GM19239 (cell line): ENCODE measurements around the gene C3orf49.

Source experiments
- DNase-seq: peaks from one replicate; pipeline ENCODE4 v3.0.0; 2011; ENCODE audit warnings: low spot score; ENCODE audit not compliant: insufficient read length
- FAIRE-seq: peaks from 2 replicates; lab custom pipeline; 2011; peaks lifted over from hg19 to GRCh38; lab: Jason Lieb, UNC

C3orf49 gene, protein sequence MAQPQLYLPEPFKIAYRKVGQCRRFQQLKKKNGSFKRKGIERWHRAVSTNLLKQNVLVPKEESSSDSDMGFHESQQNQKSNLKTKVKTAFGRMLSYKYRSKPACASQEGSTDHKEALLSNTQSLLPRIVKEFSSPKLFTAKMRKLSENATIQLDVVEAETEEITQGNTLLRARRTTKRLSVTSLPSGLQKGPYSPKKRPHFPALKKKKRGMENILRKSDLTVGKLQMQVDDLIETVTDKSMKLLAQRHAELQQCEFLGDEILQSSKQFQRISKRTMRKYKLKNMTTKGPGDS

GRCh38 chr3:63819151-63819398 lies at the start of gene C3orf49:
C3orf49 (plus strand) TSS chr3:63819299; CDS start chr3:63819472, 173 bp downstream.
- FAIRE-seq, result no peak

DNA sequence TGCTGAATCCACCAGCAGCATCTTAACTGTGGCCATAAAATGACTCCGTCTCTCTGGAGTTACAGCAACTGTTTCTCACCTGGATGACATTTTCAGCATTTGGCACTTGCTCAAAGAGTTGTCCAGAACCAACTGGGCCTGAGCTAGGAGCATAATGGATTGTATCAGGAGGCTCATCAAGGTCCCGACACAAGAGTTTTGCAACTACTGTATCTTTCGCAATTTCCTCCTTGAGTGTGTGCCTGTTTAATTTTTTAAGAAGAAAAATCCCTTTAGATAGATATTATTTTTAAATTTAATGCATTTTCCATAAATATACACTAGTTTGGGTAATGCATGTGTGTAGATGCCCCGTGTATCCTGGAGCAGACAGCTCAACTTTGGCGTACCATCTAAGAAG lies 44.3 kb upstream of the C3orf49 start:
- DNase-seq, result no peak
- no peak for FAIRE-seq

More at GRCh38 chr3:63819151-63819398, at the start of gene C3orf49:
- no peak for DNase-seq

DNA sequence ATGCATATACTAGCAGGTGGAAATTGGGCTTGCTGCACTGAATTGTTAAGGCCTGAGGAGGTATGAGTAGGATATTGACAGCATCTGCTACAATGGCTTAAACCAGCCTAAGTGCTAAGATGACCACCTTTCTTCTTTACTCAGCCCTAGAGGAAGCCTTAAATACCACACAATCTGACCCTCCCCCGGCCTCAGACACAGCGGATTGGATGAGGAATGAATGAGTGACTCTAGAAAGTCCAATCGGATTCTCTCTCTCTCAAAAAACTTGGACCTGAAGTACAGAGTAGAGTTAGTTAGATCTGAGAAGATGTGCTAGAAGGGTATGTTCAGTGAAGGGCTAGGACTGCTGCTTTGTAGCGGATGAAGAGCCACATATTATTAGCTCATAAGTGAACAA lies 39.9 kb upstream of the C3orf49 start:
- FAIRE-seq (no peak), DNase-seq (no peak)

DNA sequence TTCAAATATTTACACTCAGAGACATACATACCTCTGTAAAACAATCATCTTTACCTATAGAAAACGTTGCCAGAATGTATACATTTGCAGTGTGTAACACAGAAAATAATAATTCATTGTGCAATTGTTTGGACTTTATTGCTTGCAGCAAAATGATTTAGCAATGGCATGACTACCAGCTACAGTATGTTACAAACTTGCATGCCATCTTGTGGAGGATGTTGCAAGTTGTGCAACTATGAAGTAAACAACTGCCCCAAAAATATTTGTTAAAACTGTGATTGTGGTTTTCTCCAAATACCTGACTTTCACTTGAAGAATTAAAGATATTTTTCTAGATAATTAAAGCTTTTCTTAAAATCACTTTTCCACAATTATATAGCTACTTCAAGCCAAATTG lies 27.1 kb upstream of the C3orf49 start:
- FAIRE-seq (no peak), DNase-seq (no peak)

- FAIRE-seq (no peak), DNase-seq (no peak)
These were observed 23.7 kb upstream of the C3orf49 start for GRCh38 chr3:63795438-63795837.

DNA sequence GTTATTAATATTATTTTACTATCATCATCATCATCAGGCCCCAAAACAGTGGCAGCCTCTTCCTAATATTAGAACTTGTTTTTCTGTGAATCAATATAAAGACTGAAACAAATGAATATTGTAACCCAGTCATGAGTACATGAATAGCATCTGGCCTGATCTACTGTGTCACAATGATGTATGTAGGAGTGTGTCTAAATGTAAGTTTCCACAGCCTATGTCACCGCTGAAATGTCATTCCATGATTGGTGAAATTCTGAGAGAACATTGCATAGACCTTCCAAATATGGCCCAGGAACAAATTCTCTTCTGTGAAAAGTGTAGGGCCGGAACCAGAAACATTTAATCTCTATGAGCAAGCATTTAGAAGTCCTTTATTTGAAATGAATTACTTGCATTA lies 20.6 kb upstream of the C3orf49 start:
- no peak for FAIRE-seq
- no peak for DNase-seq

- FAIRE-seq, result no peak
- DNase-seq, result no peak
These were observed 20.1 kb upstream of the C3orf49 start for GRCh38 chr3:63798949-63799348.

- no peak for FAIRE-seq
- DNase-seq, result no peak
These were observed 19.0 kb upstream of the C3orf49 start for GRCh38 chr3:63800097-63800496.

DNA sequence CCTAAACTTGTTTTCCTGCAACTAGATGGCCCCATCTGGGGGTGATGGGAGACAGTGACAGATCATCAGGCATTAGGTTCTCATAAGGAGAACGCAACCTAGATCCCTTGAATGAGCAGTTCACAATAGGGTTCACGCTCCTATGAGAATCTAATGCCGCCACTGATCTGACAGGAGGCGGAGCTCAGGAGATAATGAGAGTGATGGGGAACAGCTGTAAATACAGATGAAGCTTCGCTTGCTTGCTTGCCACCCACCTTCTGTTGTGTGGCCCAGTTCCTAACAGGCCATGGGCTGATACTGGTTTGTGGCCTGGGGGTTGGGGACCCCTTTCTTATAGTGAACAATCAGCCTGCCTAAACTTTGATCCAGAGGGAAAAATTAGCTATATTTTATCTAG lies 15.2 kb upstream of the C3orf49 start:
- no peak for FAIRE-seq

GRCh38 chr3:63807961-63808565 lies 11.0 kb upstream of the C3orf49 start:
- no peak for FAIRE-seq
- no peak for DNase-seq

More for the DNA sequence above, 15.2 kb upstream of the C3orf49 start:
- DNase-seq, result no peak

DNA sequence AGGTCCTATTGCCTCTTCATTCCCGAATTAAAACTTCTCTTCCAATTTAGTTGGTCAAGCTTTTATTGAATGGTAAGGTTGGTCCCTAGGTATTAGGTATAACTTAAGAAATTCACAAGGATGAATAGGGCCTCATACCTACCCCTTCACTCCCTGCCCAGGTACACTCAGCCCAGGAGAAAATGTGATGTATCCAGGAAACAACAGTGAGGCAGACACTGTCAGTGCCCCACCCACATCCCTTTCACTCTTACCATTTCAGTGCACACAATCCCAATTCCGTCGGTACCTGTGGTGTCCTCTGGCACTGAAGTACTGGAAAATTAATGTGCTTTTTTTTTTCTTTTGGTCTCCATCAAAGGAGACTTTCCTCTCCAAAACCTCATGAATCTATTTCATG lies 10.5 kb upstream of the C3orf49 start:
- no peak for FAIRE-seq
- no peak for DNase-seq

DNA sequence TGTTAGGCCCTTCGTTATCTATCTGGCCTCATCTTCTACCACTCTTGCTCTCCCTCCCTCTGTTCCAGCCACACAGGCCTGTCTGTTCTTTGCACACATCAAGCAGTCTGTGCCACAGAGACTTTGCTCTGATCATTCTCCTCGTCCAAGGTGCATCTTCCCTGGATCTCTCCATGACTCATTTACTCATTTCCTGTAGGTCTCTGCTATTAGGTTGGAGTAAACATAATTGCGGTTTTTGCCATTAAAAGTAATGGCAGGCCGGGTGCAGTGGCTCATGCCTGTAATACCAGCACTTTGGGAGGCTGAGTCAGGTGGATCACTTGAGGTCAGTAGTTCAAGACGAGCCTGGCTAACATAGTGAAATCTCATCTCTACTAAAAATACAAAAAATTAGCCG lies 9.5 kb upstream of the C3orf49 start:
- DNase-seq, result no peak
- FAIRE-seq, result no peak

- FAIRE-seq (no peak), DNase-seq (no peak)
These were observed 4.9 kb upstream of the C3orf49 start for GRCh38 chr3:63814237-63814636.

DNA sequence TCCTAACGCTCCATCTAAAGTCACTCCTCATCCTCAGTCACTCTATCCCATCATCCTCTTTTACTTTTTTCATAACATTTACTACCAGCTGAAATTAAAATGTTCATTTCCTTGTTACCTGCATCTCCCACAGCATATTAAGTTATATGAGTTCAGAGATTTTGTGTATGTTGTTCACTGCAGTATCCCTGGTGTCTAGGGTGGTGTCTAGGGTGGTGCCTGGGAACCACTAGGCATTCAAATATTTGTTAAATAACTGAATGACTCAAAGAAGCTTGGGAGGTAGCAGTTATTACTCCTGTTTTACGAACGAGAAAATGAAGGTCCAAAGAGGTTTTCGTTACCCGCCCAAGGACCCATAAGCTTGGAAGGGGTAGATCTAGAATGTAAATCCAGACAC lies 1.9 kb upstream of the C3orf49 start:
- no peak for FAIRE-seq

GRCh38 chr3:63818282-63819150 lies 583 bp upstream of the C3orf49 start:
- DNase-seq (peak; percentile 27), FAIRE-seq (peak; percentile 95)

More for the DNA sequence above, 1.9 kb upstream of the C3orf49 start:
- DNase-seq, result no peak

- DNase-seq (no peak), FAIRE-seq (no peak)
These were observed 5.2 kb downstream of the C3orf49 start for GRCh38 chr3:63824309-63824708.

- no peak for DNase-seq
- no peak for FAIRE-seq
These were observed 11.4 kb downstream of the C3orf49 start for GRCh38 chr3:63830526-63830925.

- DNase-seq (no peak), FAIRE-seq (no peak)
These were observed 13.3 kb downstream of the C3orf49 start for GRCh38 chr3:63832395-63832794.

GRCh38 chr3:63841704-63842103 lies 22.6 kb downstream of the C3orf49 start:
- DNase-seq (no peak), FAIRE-seq (no peak)

- DNase-seq (no peak), FAIRE-seq (no peak)
These were observed 23.0 kb downstream of the C3orf49 start for GRCh38 chr3:63842127-63842526.

GRCh38 chr3:63845215-63845614 lies 26.1 kb downstream of the C3orf49 start:
- DNase-seq (no peak), FAIRE-seq (no peak)
